Suprapubic skin (tissue), 4 donors: ENCODE results near the gene LPIN3. TPM values are rescaled to one million over a fixed set of nuclear protein-coding genes. Genes with fewer than 3 reads are reported as not detected.

Experiments used
- DNase-seq, 2 donors: peaks; one replicate each; pipeline ENCODE4 v3.0.0-alpha.2; 2019; ENCODE audit warnings: low spot score in 2 of 2
- H3K27ac ChIP-seq: fragments of 200-600 bp; sonication (generic); one replicate; pipeline ENCODE4 v1.5.1; 2019
- H3K27me3 ChIP-seq: fragments of 200-600 bp; sonication (generic); one replicate; pipeline ENCODE4 v1.5.1; 2019
- H3K36me3 ChIP-seq: fragments of 200-600 bp; sonication (generic); one replicate; pipeline ENCODE4 v1.5.1; 2019
- H3K4me1 ChIP-seq: fragments of 200-600 bp; sonication (generic); one replicate; pipeline ENCODE4 v1.5.1; 2019
- H3K4me3 ChIP-seq: fragments of 200-600 bp; sonication (generic); one replicate; pipeline ENCODE4 v1.5.1; 2019; ENCODE audit warnings: mild to moderate bottlenecking
- H3K9me3 ChIP-seq: fragments of 200-600 bp; sonication (generic); one replicate; pipeline ENCODE4 v1.5.1; 2019
- EP300 ChIP-seq: sonication (generic); formaldehyde crosslinking; IDR thresholded peaks from one replicate; pipeline ENCODE4 v1.6.1; 2017; ENCODE audit warnings: antibody characterized with exemption
- POLR2A ChIP-seq, 2 donors: fragments of 450-650 bp; IDR thresholded peaks; one replicate each; pipeline ENCODE4 v1.6.1; 2017; ENCODE audit warnings: antibody characterized with exemption in 2 of 2, mild to moderate bottlenecking in 2 of 2, moderate library complexity in 2 of 2
- POLR2AphosphoS5 ChIP-seq, 3 donors: sonication (generic); formaldehyde crosslinking; IDR thresholded peaks; one replicate each; pipeline ENCODE4 v1.6.1; 2017; ENCODE audit warnings: antibody characterized with exemption in 3 of 3
- WGBS: methylation state at CpG from one replicate; pipeline ENCODE4 v1.1.5; 2018; 5-methylcytosine and 5-hydroxymethylcytosine counted together
- total RNA-seq, 4 donors: library from RNA; depleted of rRNA; stranded (reverse); fragments of >200 nt; gene quantifications; one replicate each; pipeline ENCODE4 v1.1.0, GENCODE V29; 2016
- TF ChIP-seq, protein P1 (sequence below), 2 donors: fragments of 200-600 bp in 1 of 2; fragments of 450-650 bp in 1 of 2; sonication (generic) in 1 of 2; IDR thresholded peaks; one replicate each; pipeline ENCODE4 v1.5.1; 2016 to 2019; ENCODE audit warnings: antibody characterized with exemption in 2 of 2, mild to moderate bottlenecking in 1 of 2, moderate library complexity in 1 of 2

Gene LPIN3
- total RNA-seq, 4 donors from 2014 or later = 74.6 to 213 (median 85.2) TPM

- no peaks in the 10 kb centered on the region for H3K27me3 ChIP-seq
- no peaks in the 10 kb centered on the region for H3K9me3 ChIP-seq
- TF ChIP-seq POLR2A (IDR thresholded peaks at IDR 0.05) (no peak), EP300 (no peak), POLR2AphosphoS5 (IDR thresholded peaks at IDR 0.05) (no peak)
- TF ChIP-seq, protein P1, sequence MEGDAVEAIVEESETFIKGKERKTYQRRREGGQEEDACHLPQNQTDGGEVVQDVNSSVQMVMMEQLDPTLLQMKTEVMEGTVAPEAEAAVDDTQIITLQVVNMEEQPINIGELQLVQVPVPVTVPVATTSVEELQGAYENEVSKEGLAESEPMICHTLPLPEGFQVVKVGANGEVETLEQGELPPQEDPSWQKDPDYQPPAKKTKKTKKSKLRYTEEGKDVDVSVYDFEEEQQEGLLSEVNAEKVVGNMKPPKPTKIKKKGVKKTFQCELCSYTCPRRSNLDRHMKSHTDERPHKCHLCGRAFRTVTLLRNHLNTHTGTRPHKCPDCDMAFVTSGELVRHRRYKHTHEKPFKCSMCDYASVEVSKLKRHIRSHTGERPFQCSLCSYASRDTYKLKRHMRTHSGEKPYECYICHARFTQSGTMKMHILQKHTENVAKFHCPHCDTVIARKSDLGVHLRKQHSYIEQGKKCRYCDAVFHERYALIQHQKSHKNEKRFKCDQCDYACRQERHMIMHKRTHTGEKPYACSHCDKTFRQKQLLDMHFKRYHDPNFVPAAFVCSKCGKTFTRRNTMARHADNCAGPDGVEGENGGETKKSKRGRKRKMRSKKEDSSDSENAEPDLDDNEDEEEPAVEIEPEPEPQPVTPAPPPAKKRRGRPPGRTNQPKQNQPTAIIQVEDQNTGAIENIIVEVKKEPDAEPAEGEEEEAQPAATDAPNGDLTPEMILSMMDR (IDR thresholded peaks at IDR 0.05) = no peak
- no peak overlapping the region for H3K27ac ChIP-seq
- H3K4me1 ChIP-seq = peaks cover 15% of the 10 kb centered on the region
- no peak for DNase-seq
- 83% methylated on average over 5 of the region's 5 CpGs for WGBS
- H3K36me3 ChIP-seq = no peaks in the 10 kb centered on the region
- H3K4me3 ChIP-seq = no peak overlapping the region
Measured at GRCh38 chr20:41327178-41327577, 13.4 kb upstream of the LPIN3 start.

GRCh38 chr20:41329435-41330342 is 10.9 kb upstream of the LPIN3 start:
- H3K9me3 ChIP-seq = no peaks in the 10 kb centered on the region
- no peak overlapping the region for H3K4me3 ChIP-seq
- no peaks in the 10 kb centered on the region for H3K36me3 ChIP-seq
- WGBS = 40% methylated on average over 14 of the region's 14 CpGs
- TF ChIP-seq POLR2A (IDR thresholded peaks at IDR 0.05) = peak in 1 of 2 donors; percentile 17
- TF ChIP-seq, protein P1 (IDR thresholded peaks at IDR 0.05) = no peak
- TF ChIP-seq POLR2AphosphoS5 (IDR thresholded peaks at IDR 0.05) = peak in 2 of 3 donors; percentile 45 to 73
- TF ChIP-seq EP300 = no peak
- H3K27ac ChIP-seq = peak overlapping the region; percentile 78
- DNase-seq = peak in 1 of 2 donors; percentile 85
- no peaks in the 10 kb centered on the region for H3K27me3 ChIP-seq
- peaks cover 15% of the 10 kb centered on the region for H3K4me1 ChIP-seq

GRCh38 chr20:41330343-41330720 is 10.3 kb upstream of the LPIN3 start:
- peaks cover 15% of the 10 kb centered on the region for H3K4me1 ChIP-seq
- TF ChIP-seq, protein P1 (IDR thresholded peaks at IDR 0.05) = no peak
- no peak for TF ChIP-seq POLR2A (IDR thresholded peaks at IDR 0.05)
- no peak for TF ChIP-seq EP300
- TF ChIP-seq POLR2AphosphoS5 (IDR thresholded peaks at IDR 0.05) = no peak
- no peaks in the 10 kb centered on the region for H3K27me3 ChIP-seq
- peak overlapping the region; percentile 78 for H3K27ac ChIP-seq
- H3K4me3 ChIP-seq = no peak overlapping the region
- 88% methylated on average over 5 of the region's 5 CpGs for WGBS
- DNase-seq = peak in 1 of 2 donors; percentile 45
- H3K36me3 ChIP-seq = no peaks in the 10 kb centered on the region
- H3K9me3 ChIP-seq = no peaks in the 10 kb centered on the region

DNA sequence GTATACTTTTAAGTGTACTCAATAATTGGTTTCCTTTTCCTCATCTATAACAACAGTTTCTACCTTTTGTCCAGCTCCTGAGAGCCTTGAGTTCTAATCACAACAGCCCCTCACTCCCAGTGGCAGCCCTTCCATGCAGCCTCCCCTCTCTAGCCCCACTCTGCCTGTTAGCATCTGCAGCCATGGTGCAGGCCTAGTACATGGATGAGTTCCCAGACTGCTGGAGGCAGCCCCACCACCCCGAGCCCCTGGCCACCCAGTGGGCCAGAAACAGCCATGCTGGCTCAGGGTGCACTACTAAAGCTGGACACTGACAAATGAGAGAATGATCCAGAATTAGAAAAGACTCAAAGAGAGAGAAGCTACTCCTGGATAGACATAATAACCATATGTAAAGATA is 9.7 kb upstream of the LPIN3 start:
- H3K36me3 ChIP-seq = no peaks in the 10 kb centered on the region
- no peaks in the 10 kb centered on the region for H3K27me3 ChIP-seq
- H3K27ac ChIP-seq = no peak overlapping the region
- no peaks in the 10 kb centered on the region for H3K9me3 ChIP-seq
- 87% methylated on average over 1 of the region's 1 CpG for WGBS
- H3K4me3 ChIP-seq = no peak overlapping the region
- TF ChIP-seq POLR2AphosphoS5 (IDR thresholded peaks at IDR 0.05) (no peak), POLR2A (IDR thresholded peaks at IDR 0.05) (no peak), EP300 (no peak)
- TF ChIP-seq, protein P1 (IDR thresholded peaks at IDR 0.05) = no peak
- peak in 1 of 2 donors; percentile 29 for DNase-seq
- peaks cover 15% of the 10 kb centered on the region for H3K4me1 ChIP-seq

GRCh38 chr20:41331731-41332130 is 8.9 kb upstream of the LPIN3 start:
- Histone ChIP-seq H3K36me3 (no peaks in the 10 kb centered on the region), H3K27me3 (no peaks in the 10 kb centered on the region), H3K27ac (no peak overlapping the region), H3K4me1 (peaks cover 15% of the 10 kb centered on the region), H3K4me3 (no peak overlapping the region), H3K9me3 (no peaks in the 10 kb centered on the region)
- WGBS = 95% methylated on average over 4 of the region's 4 CpGs
- peak in 1 of 2 donors; percentile 1 for DNase-seq
- TF ChIP-seq EP300 = no peak
- TF ChIP-seq, protein P1 (IDR thresholded peaks at IDR 0.05) = no peak
- TF ChIP-seq POLR2A (IDR thresholded peaks at IDR 0.05) = no peak
- no peak for TF ChIP-seq POLR2AphosphoS5 (IDR thresholded peaks at IDR 0.05)
